Mesenchymal stem cell (in vitro differentiated cells and primary cell): ENCODE data around the gene HLTF.

ENCODE experiments used
- DNase-seq: peaks from one replicate; pipeline ENCODE4 v3.0.0-alpha.2; 2013
- H2AFZ ChIP-seq: one replicate; pipeline ENCODE4 v1.6.1; 2013; ENCODE audit warnings: low read depth, mild to moderate bottlenecking, control low read depth, inconsistent platforms, low read length, moderate library complexity
- H2AK5ac ChIP-seq: 2 replicates; pipeline ENCODE4 v1.6.1; 2013; ENCODE audit warnings: low read length, moderate library complexity, mild to moderate bottlenecking, inconsistent platforms; ENCODE audit not compliant: severe bottlenecking
- H2BK120ac ChIP-seq: one replicate; pipeline ENCODE4 v1.6.1; 2013; ENCODE audit warnings: low read depth, mild to moderate bottlenecking, inconsistent platforms, low read length, moderate library complexity
- H2BK12ac ChIP-seq, 2 experiments: one replicate each; pipeline ENCODE4 v1.6.1; 2013; ENCODE audit warnings: inconsistent platforms in 2 of 2, low read length in 2 of 2, mild to moderate bottlenecking in 2 of 2, moderate library complexity in 2 of 2, control low read depth in 1 of 2
- H2BK15ac ChIP-seq: one replicate; pipeline ENCODE4 v1.6.1; 2013; ENCODE audit warnings: mild to moderate bottlenecking, low read depth, inconsistent platforms; ENCODE audit not compliant: poor library complexity, severe bottlenecking
- H2BK5ac ChIP-seq: 2 replicates; pipeline ENCODE4 v1.6.1; 2013; ENCODE audit warnings: low read depth, mild to moderate bottlenecking, low read length, control low read depth, inconsistent platforms; ENCODE audit not compliant: poor library complexity, severe bottlenecking
- H3K14ac ChIP-seq, 2 experiments: one replicate each; pipeline ENCODE4 v1.6.1; 2013; ENCODE audit warnings: inconsistent platforms in 2 of 2, low read length in 2 of 2, control low read depth in 1 of 2, mild to moderate bottlenecking in 1 of 2, moderate library complexity in 1 of 2
- H3K18ac ChIP-seq, 2 experiments: one replicate each; pipeline ENCODE4 v1.6.1; 2013; ENCODE audit warnings: inconsistent platforms in 2 of 2, low read length in 2 of 2, control low read depth in 1 of 2, low read depth in 1 of 2, mild to moderate bottlenecking in 1 of 2
- H3K23ac ChIP-seq, 2 experiments: one replicate each; pipeline ENCODE4 v1.6.1; 2013; ENCODE audit warnings: inconsistent platforms in 2 of 2, low read length in 2 of 2, mild to moderate bottlenecking in 2 of 2, moderate library complexity in 2 of 2, control low read depth in 1 of 2
- H3K27ac ChIP-seq: 2 replicates; pipeline ENCODE4 v1.5.1; 2013; ENCODE audit warnings: mild to moderate bottlenecking, moderate library complexity, low read length, control low read depth, inconsistent platforms; ENCODE audit not compliant: poor library complexity, severe bottlenecking
- H3K27me3 ChIP-seq, 2 experiments: 2 replicates each; pipeline versions ENCODE4 v1.6.1 to v1.7.0; 2013; ENCODE audit warnings: low read length in 2 of 2, mild to moderate bottlenecking in 2 of 2, moderate library complexity in 2 of 2, control low read depth in 1 of 2, inconsistent platforms in 1 of 2; ENCODE audit not compliant: control insufficient read depth in 1 of 2, insufficient read depth in 1 of 2
- H3K36me3 ChIP-seq, 2 experiments: 2 replicates each; pipeline versions ENCODE4 v1.6.1 to v1.7.0; 2013; ENCODE audit warnings: low read length in 2 of 2, control low read depth in 1 of 2, inconsistent platforms in 1 of 2, low read depth in 1 of 2, mild to moderate bottlenecking in 1 of 2; ENCODE audit not compliant: insufficient read depth in 2 of 2, control insufficient read depth in 1 of 2
- H3K4ac ChIP-seq, 2 experiments: one replicate each; pipeline ENCODE4 v1.6.1; 2013; ENCODE audit warnings: inconsistent platforms in 2 of 2, low read length in 2 of 2, mild to moderate bottlenecking in 2 of 2, moderate library complexity in 2 of 2, control low read depth in 1 of 2, low read depth in 1 of 2
- H3K4me1 ChIP-seq: 2 replicates; pipeline ENCODE4 v1.6.1; 2013; ENCODE audit warnings: low read depth, low read length, control low read depth; ENCODE audit not compliant: control insufficient read depth, insufficient read depth
- H3K4me2 ChIP-seq: 2 replicates; pipeline ENCODE4 v1.6.1; 2013; ENCODE audit warnings: low read length, mild to moderate bottlenecking, inconsistent platforms; ENCODE audit not compliant: poor library complexity, severe bottlenecking
- H3K4me3 ChIP-seq, 2 experiments: 2 replicates each; pipeline versions ENCODE4 v1.5.1 to v1.7.0; 2013; ENCODE audit warnings: low read length in 2 of 2, mild to moderate bottlenecking in 2 of 2, control low read depth in 1 of 2, low read depth in 1 of 2; ENCODE audit not compliant: insufficient read depth in 1 of 2
- H3K79me1 ChIP-seq: replicated peaks from 2 replicates; pipeline ENCODE4 v1.6.1; 2013; ENCODE audit warnings: mild to moderate bottlenecking, control low read depth, low read length, inconsistent platforms; ENCODE audit not compliant: poor library complexity, severe bottlenecking
- H3K9ac ChIP-seq: 2 replicates; pipeline ENCODE4 v1.7.0; 2013; ENCODE audit warnings: mild to moderate bottlenecking, low read length, moderate library complexity
- H3K9me3 ChIP-seq: 2 replicates; pipeline ENCODE4 v1.7.0; 2013; ENCODE audit warnings: mild to moderate bottlenecking, low read length; ENCODE audit not compliant: control insufficient read depth
- H4K8ac ChIP-seq: one replicate; pipeline ENCODE4 v1.6.1; 2013; ENCODE audit warnings: inconsistent platforms, mild to moderate bottlenecking, low read length, moderate library complexity
- H4K91ac ChIP-seq: one replicate; pipeline ENCODE4 v1.6.1; 2013; ENCODE audit warnings: mild to moderate bottlenecking, low read length, inconsistent platforms
- WGBS: methylation state at CpG from one replicate; pipeline ENCODE4 v1.1.7; 2013; ENCODE audit warnings: mixed read lengths; 5-methylcytosine and 5-hydroxymethylcytosine counted together

Gene HLTF

DNA sequence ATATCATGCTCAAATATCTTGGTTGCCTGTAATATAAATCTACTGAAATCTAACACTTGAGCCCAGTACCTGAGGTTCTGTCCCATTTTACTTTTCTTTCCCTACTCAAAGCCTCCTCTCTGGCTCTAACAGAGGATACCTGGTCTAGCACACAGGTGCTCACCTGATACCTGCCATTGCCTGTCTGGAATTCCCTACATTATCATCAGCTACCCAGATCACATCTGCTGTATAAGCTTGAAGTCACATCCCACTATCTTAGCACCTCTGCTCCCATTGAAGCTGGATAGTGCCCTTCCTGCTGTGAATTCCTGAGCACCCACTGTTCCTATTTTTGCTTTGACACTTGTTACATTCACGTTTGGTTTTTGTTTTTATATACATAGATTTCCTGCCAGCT is 64.5 kb downstream of the HLTF start:
- no peak for DNase-seq
- Histone ChIP-seq H2AFZ (no peak overlapping the region), H3K27ac (no peak overlapping the region), H3K4me1 (peaks cover 5% of the 10 kb centered on the region), H3K79me1 (peaks cover 17% of the 10 kb centered on the region), H2BK5ac (no peak overlapping the region), H3K14ac (no peak overlapping the region), H4K8ac (no peak overlapping the region), H3K23ac (no peak overlapping the region), H2BK120ac (no peak overlapping the region), H3K4ac (no peak overlapping the region), H3K18ac (no peak overlapping the region), H4K91ac (no peak overlapping the region), H3K9ac (no peak overlapping the region), H2BK12ac (no peak overlapping the region), H3K36me3 (peaks cover 9 to 60% of the 10 kb centered on the region in 2 experiments), H3K4me2 (no peak overlapping the region), H3K9me3 (peaks cover 15% of the 10 kb centered on the region), H2AK5ac (no peak overlapping the region), H2BK15ac (no peak overlapping the region), H3K27me3 (no peaks in the 10 kb centered on the region), H3K4me3 (no peak overlapping the region)
- WGBS, result 80% methylated on average over 1 of the region's 1 CpG

DNA sequence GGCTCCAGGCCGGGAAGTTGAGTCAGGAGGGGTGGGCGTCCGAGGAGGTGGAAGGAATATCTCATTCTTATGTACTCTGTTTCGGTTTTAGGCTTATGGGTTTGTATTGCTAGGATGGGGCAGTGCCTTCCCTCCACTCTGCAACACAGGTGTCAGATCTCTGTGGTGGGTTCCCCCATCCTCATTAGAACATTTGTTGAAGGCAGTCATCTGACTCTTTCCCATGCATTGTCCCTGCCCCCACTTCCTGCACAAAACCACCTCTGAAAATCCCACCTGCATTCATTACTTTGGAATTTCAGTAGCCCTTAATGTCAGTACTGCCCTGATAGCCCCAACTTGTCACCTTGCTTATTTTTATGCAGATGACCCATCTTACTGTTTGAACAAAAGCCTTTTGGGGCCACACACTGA is 65.5 kb downstream of the HLTF start:
- Histone ChIP-seq H3K14ac (no peak overlapping the region), H2BK15ac (no peak overlapping the region), H4K8ac (no peak overlapping the region), H3K18ac (no peak overlapping the region), H2BK5ac (no peak overlapping the region), H3K79me1 (peaks cover 20% of the 10 kb centered on the region), H3K27me3 (no peaks in the 10 kb centered on the region), H2BK12ac (no peak overlapping the region), H4K91ac (no peak overlapping the region), H3K36me3 (peaks cover 9 to 51% of the 10 kb centered on the region in 2 experiments), H3K9me3 (peaks cover 15% of the 10 kb centered on the region), H3K4ac (no peak overlapping the region), H3K4me3 (no peak overlapping the region), H2AK5ac (no peak overlapping the region), H3K4me2 (no peak overlapping the region), H3K4me1 (peaks cover 9% of the 10 kb centered on the region), H3K23ac (no peak overlapping the region), H2BK120ac (no peak overlapping the region), H3K27ac (no peak overlapping the region), H2AFZ (no peak overlapping the region), H3K9ac (no peak overlapping the region)
- no peak for DNase-seq
- WGBS, result 92% methylated on average over 4 of the region's 4 CpGs

DNA sequence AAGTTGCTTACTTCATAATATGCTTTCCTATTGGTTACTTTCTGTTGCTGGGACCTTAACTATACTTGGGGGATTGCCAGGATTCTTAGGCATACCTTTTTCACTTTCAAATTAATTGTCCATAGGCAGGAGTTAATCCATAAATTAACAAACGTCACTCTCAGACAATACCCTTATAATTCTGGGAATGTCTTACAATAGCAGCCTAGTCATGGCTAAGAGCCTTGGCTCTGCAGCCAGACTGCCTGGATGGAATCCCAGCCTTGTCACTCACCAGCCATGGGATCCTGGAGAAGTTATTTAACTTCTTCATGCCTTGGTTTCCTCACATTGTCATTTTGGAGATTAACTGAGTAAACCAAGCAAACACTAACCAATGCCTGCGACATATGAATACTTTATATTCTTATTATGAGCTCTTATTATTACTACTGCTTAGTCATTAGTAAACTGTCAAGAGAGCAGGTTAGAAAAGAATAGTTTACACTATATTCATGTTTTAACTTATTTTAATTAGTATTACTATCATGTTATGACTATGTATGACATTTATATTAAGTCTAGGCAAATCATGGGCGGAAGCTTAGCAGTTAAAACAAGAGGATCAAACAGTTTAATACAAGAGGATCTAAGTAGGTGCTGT is 66.0 kb downstream of the HLTF start:
- Histone ChIP-seq H2BK120ac (no peak overlapping the region), H3K36me3 (peaks cover 11 to 50% of the 10 kb centered on the region in 2 experiments), H3K27ac (no peak overlapping the region), H3K9ac (no peak overlapping the region), H2AFZ (no peak overlapping the region), H2AK5ac (no peak overlapping the region), H3K23ac (no peak overlapping the region), H3K4ac (no peak overlapping the region), H3K9me3 (peaks cover 11% of the 10 kb centered on the region), H3K4me3 (no peak overlapping the region), H3K79me1 (peaks cover 24% of the 10 kb centered on the region), H2BK12ac (no peak overlapping the region), H3K4me2 (no peak overlapping the region), H3K4me1 (peaks cover 9% of the 10 kb centered on the region), H4K91ac (no peak overlapping the region), H3K27me3 (no peaks in the 10 kb centered on the region), H2BK15ac (no peak overlapping the region), H3K14ac (no peak overlapping the region), H4K8ac (no peak overlapping the region), H3K18ac (no peak overlapping the region), H2BK5ac (no peak overlapping the region)
- no peak for DNase-seq
- WGBS, result 95% methylated on average over 2 of the region's 3 CpGs

DNA sequence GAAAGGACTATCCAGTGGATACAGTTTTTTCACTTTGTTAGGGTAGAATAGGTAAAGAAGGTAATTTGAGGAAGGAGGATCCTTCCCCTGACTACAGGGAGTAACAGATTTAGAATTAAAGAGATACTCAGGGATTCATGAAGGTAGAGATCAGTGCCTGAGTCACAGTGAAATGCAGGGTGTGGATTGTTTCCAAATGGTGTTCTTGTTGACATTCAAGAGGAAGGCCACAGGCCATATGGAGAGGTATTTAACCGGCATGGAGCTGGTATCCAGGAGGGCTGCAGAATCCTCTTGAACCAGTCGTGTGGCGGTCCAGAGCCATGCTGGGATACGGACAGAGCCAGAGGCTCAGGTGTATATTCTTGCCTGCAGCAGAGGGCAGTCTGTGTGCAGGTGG is 66.8 kb downstream of the HLTF start:
- H3K36me3 ChIP-seq, result peaks cover 8 to 47% of the 10 kb centered on the region in 2 experiments
- H3K4me2 ChIP-seq, result no peak overlapping the region
- no peak overlapping the region for H2BK5ac ChIP-seq
- H3K27me3 ChIP-seq, result no peaks in the 10 kb centered on the region
- no peak overlapping the region for H3K9ac ChIP-seq
- WGBS, result 99% methylated on average over 4 of the region's 4 CpGs
- H2AFZ ChIP-seq, result no peak overlapping the region
- no peak overlapping the region for H3K4me3 ChIP-seq
- no peak overlapping the region for H3K4ac ChIP-seq
- H2BK12ac ChIP-seq, result no peak overlapping the region
- no peak overlapping the region for H3K14ac ChIP-seq
- H2BK120ac ChIP-seq, result no peak overlapping the region
- H2AK5ac ChIP-seq, result no peak overlapping the region
- no peak overlapping the region for H3K23ac ChIP-seq
- no peak overlapping the region for H4K91ac ChIP-seq
- peaks cover 23% of the 10 kb centered on the region for H3K79me1 ChIP-seq
- no peak overlapping the region for H3K27ac ChIP-seq
- H3K4me1 ChIP-seq, result peaks cover 9% of the 10 kb centered on the region
- peak overlapping the region in 1 of 2 experiments; percentile 34 for H3K18ac ChIP-seq
- H3K9me3 ChIP-seq, result peaks cover 4% of the 10 kb centered on the region
- no peak overlapping the region for H2BK15ac ChIP-seq
- DNase-seq, result no peak
- no peak overlapping the region for H4K8ac ChIP-seq
